ENCODE data around the gene C22orf31. TPM values are rescaled to one million over a fixed set of nuclear protein-coding genes. Genes with fewer than 3 reads are reported as not detected.

C22orf31 gene
- total RNA-seq, 1 experiment from 2014 or later = not detected

- no peaks in the 10 kb centered on the region for H3K4me1 ChIP-seq (ENCODE audit: control insufficient read depth, insufficient read depth, low read length)
- BruUV-seq (replicated peaks) = no TSS peak
- H3K4me3 ChIP-seq (ENCODE audit: low read depth in 2 of 2, low read length in 2 of 2) = no peak overlapping the region
- intact Hi-C loops (cut with micrococcal nuclease; ENCODE audit: unreplicated experiment) = no loop called here
- ATAC-seq = no peak
- TF ChIP-seq POLR2AphosphoS5 (IDR thresholded peaks at IDR 0.05; ENCODE audit: low read depth, low read length) = no peak
- no peak for TF ChIP-seq TCF7L2 (IDR thresholded peaks at IDR 0.05; ENCODE audit: low read depth, low read length)
- no peak overlapping the region for H3K27ac ChIP-seq (ENCODE audit: low read length)
- CTCF ChIA-PET = no interaction called here
- no peaks in the 10 kb centered on the region; the same call in 1 of the 2 replicates for H3K36me3 ChIP-seq (ENCODE audit: control insufficient read depth, insufficient read depth, low read length)
- no peaks in the 10 kb centered on the region for H3K27me3 ChIP-seq (ENCODE audit: control insufficient read depth, insufficient read depth, low read length)
- in situ Hi-C loops (cut with HindIII; ENCODE audit: low pct_unique_long_range_greater_than_20kb, low sequenced_read_pairs) = no loop called here
- POLR2A ChIA-PET = no interaction called here
- H3K9me3 ChIP-seq (ENCODE audit: control insufficient read depth, insufficient read depth, low read depth, low read length) = no peaks in the 10 kb centered on the region
- DNase-seq (ENCODE audit: low read depth, low spot score) = no peak
These were observed 41.5 kb upstream of the C22orf31 start for GRCh38 chr22:29103121-29103520.

GRCh38 chr22:29102300-29102699 is 40.7 kb upstream of the C22orf31 start:
- no peaks in the 10 kb centered on the region for H3K9me3 ChIP-seq (ENCODE audit: control insufficient read depth, insufficient read depth, low read depth, low read length)
- in situ Hi-C loops (cut with HindIII; ENCODE audit: low pct_unique_long_range_greater_than_20kb, low sequenced_read_pairs) (no loop called here), intact Hi-C loops (cut with micrococcal nuclease; ENCODE audit: unreplicated experiment) (no loop called here)
- TF ChIP-seq CTCF (IDR thresholded peaks at IDR 0.05) (no peak), POLR2AphosphoS5 (IDR thresholded peaks at IDR 0.05; ENCODE audit: low read depth, low read length) (no peak), TCF7L2 (IDR thresholded peaks at IDR 0.05; ENCODE audit: low read depth, low read length) (no peak), REST (IDR thresholded peaks at IDR 0.05; ENCODE audit: insufficient read depth in 1 of 2, low read depth in 2 of 2, low read length in 1 of 2) (no peak), SIN3A (IDR thresholded peaks at IDR 0.05; ENCODE audit: borderline replicate concordance, insufficient read depth, low read depth, low read length) (no peak)
- no TSS peak for BruUV-seq (replicated peaks)
- no peaks in the 10 kb centered on the region for H3K27me3 ChIP-seq (ENCODE audit: control insufficient read depth, insufficient read depth, low read length)
- H3K36me3 ChIP-seq (ENCODE audit: control insufficient read depth, insufficient read depth, low read length) = no peaks in the 10 kb centered on the region; the same call in 1 of the 2 replicates
- ATAC-seq (no peak), DNase-seq (ENCODE audit: low read depth, low spot score) (no peak)
- no peak overlapping the region for H3K4me3 ChIP-seq (ENCODE audit: low read depth in 2 of 2, low read length in 2 of 2)
- H3K27ac ChIP-seq (ENCODE audit: low read length) = no peak overlapping the region
- ChIA-PET CTCF (no interaction called here), POLR2A (no interaction called here)
- no peaks in the 10 kb centered on the region for H3K4me1 ChIP-seq (ENCODE audit: control insufficient read depth, insufficient read depth, low read length)

- CTCF ChIA-PET = no interaction called here
- POLR2A ChIA-PET = no interaction called here
- ATAC-seq (no peak), DNase-seq (ENCODE audit: low read depth, low spot score) (no peak)
- Histone ChIP-seq H3K36me3 (ENCODE audit: control insufficient read depth, insufficient read depth, low read length) (no peaks in the 10 kb centered on the region; the same call in 1 of the 2 replicates), H3K9me3 (ENCODE audit: control insufficient read depth, insufficient read depth, low read depth, low read length) (no peaks in the 10 kb centered on the region), H3K4me1 (ENCODE audit: control insufficient read depth, insufficient read depth, low read length) (no peaks in the 10 kb centered on the region), H3K4me3 (ENCODE audit: low read depth in 2 of 2, low read length in 2 of 2) (no peak overlapping the region), H3K27me3 (ENCODE audit: control insufficient read depth, insufficient read depth, low read length) (no peaks in the 10 kb centered on the region), H3K27ac (ENCODE audit: low read length) (no peak overlapping the region)
- intact Hi-C loops (cut with micrococcal nuclease; ENCODE audit: unreplicated experiment) = no loop called here
- no peak for TF ChIP-seq CTCF (IDR thresholded peaks at IDR 0.05)
- no peak for TF ChIP-seq POLR2AphosphoS5 (IDR thresholded peaks at IDR 0.05; ENCODE audit: low read depth, low read length)
- TF ChIP-seq SIN3A (IDR thresholded peaks at IDR 0.05; ENCODE audit: borderline replicate concordance, insufficient read depth, low read depth, low read length) = no peak
- no peak for TF ChIP-seq TCF7L2 (IDR thresholded peaks at IDR 0.05; ENCODE audit: low read depth, low read length)
- TF ChIP-seq REST (IDR thresholded peaks at IDR 0.05; ENCODE audit: insufficient read depth in 1 of 2, low read depth in 2 of 2, low read length in 1 of 2) = no peak
- no TSS peak for BruUV-seq (replicated peaks)
- in situ Hi-C loops (cut with HindIII; ENCODE audit: low pct_unique_long_range_greater_than_20kb, low sequenced_read_pairs) = no loop called here
These were observed 36.7 kb upstream of the C22orf31 start for GRCh38 chr22:29098296-29098695.

Data from Panc1 (cell line).